Activated CD8-positive, alpha-beta memory T cell treated with anti-CD3 and anti-CD28 coated beads for 24 hours (primary cell): ENCODE measurements around the gene USP9X.
"Not testable (repeated sequence)": the region's sequence is repeated elsewhere in the genome, so short reads cannot be mapped to it uniquely, and the experiment has no call there.

Experiments
- DNase-seq: peaks from one replicate; pipeline ENCODE4 v3.0.0-alpha.2; 2020

Gene USP9X

GRCh38 chrX:41133551-41133950 lies 48.3 kb downstream of the USP9X start:
- no peak for DNase-seq

- DNase-seq = no peak
Observed at GRCh38 chrX:41137589-41137988, 52.3 kb downstream of the USP9X start.

- no peak for DNase-seq
Observed at GRCh38 chrX:41142130-41142910, 57.1 kb downstream of the USP9X start.

GRCh38 chrX:41144873-41145272 lies 59.6 kb downstream of the USP9X start:
- no peak for DNase-seq

- DNase-seq = no peak
Observed at GRCh38 chrX:41145920-41146608, 60.8 kb downstream of the USP9X start.

GRCh38 chrX:41148553-41148952 lies 63.3 kb downstream of the USP9X start:
- no peak for DNase-seq

- DNase-seq = no peak
Observed at GRCh38 chrX:41150043-41150442, 64.8 kb downstream of the USP9X start.

GRCh38 chrX:41151726-41152125 lies 66.5 kb downstream of the USP9X start:
- DNase-seq = not testable (repeated sequence)

- no peak for DNase-seq
Observed at GRCh38 chrX:41152221-41152620, 67.0 kb downstream of the USP9X start.

GRCh38 chrX:41153448-41153847 lies 68.2 kb downstream of the USP9X start:
- DNase-seq = no peak

GRCh38 chrX:41153957-41154356 lies 68.7 kb downstream of the USP9X start:
- no peak for DNase-seq

GRCh38 chrX:41164449-41164848 lies 79.2 kb downstream of the USP9X start:
- no peak for DNase-seq

GRCh38 chrX:41167888-41168287 lies 82.6 kb downstream of the USP9X start:
- no peak for DNase-seq

GRCh38 chrX:41176263-41176662 lies 91.0 kb downstream of the USP9X start:
- no peak for DNase-seq

GRCh38 chrX:41177297-41177696 lies 92.1 kb downstream of the USP9X start:
- no peak for DNase-seq

- DNase-seq = no peak
Observed at GRCh38 chrX:41178201-41178600, 93.0 kb downstream of the USP9X start.

- DNase-seq = peak; percentile 66
Observed at GRCh38 chrX:41180194-41180908, 95.1 kb downstream of the USP9X start.

- no peak for DNase-seq
Observed at GRCh38 chrX:41184312-41184711, 99.1 kb downstream of the USP9X start.

GRCh38 chrX:41186946-41187345 lies 101.7 kb downstream of the USP9X start:
- not testable (repeated sequence) for DNase-seq

GRCh38 chrX:41189156-41189555 lies 103.9 kb downstream of the USP9X start:
- DNase-seq = no peak

- DNase-seq = no peak
Observed at GRCh38 chrX:41192880-41193279, 107.6 kb downstream of the USP9X start.

- no peak for DNase-seq
Observed at GRCh38 chrX:41198410-41198809, 113.2 kb downstream of the USP9X start.

- no peak for DNase-seq
Observed at GRCh38 chrX:41200785-41201184, 115.5 kb downstream of the USP9X start.

GRCh38 chrX:41209853-41210252 lies 124.6 kb downstream of the USP9X start:
- DNase-seq = no peak
